ENCODE measurements around the gene PCBD2.
"Not testable (repeated sequence)": the region's sequence is repeated elsewhere in the genome, so short reads cannot be mapped to it uniquely, and the experiment has no call there.

- TF ChIP-seq, protein P1, sequence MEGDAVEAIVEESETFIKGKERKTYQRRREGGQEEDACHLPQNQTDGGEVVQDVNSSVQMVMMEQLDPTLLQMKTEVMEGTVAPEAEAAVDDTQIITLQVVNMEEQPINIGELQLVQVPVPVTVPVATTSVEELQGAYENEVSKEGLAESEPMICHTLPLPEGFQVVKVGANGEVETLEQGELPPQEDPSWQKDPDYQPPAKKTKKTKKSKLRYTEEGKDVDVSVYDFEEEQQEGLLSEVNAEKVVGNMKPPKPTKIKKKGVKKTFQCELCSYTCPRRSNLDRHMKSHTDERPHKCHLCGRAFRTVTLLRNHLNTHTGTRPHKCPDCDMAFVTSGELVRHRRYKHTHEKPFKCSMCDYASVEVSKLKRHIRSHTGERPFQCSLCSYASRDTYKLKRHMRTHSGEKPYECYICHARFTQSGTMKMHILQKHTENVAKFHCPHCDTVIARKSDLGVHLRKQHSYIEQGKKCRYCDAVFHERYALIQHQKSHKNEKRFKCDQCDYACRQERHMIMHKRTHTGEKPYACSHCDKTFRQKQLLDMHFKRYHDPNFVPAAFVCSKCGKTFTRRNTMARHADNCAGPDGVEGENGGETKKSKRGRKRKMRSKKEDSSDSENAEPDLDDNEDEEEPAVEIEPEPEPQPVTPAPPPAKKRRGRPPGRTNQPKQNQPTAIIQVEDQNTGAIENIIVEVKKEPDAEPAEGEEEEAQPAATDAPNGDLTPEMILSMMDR (IDR thresholded peaks at IDR 0.05; ENCODE audit: borderline replicate concordance, extremely low read depth, low read length, poor library complexity, severe bottlenecking), result not testable (repeated sequence)
- not testable (repeated sequence) for TF ChIP-seq EZH2 (IDR thresholded peaks at IDR 0.05; ENCODE audit: borderline replicate concordance, low read depth, low read length, severe bottlenecking)
Observed at GRCh38 chr5:134998068-134998467, 93.1 kb downstream of the PCBD2 start.

Data from DND-41 (cell line).